ENCODE results near the gene PTPRN2. TPM values are rescaled to one million over a fixed set of nuclear protein-coding genes. Genes with fewer than 3 reads are reported as not detected.

Gene PTPRN2
- total RNA-seq, 4 donors from 2014 or later: 2.0 to 9.5 (median 2.6) TPM

- DNase-seq (ENCODE audit: low spot score) (no peak), ATAC-seq (ENCODE audit: low FRiP score) (no peak)
- TF ChIP-seq, protein P1, sequence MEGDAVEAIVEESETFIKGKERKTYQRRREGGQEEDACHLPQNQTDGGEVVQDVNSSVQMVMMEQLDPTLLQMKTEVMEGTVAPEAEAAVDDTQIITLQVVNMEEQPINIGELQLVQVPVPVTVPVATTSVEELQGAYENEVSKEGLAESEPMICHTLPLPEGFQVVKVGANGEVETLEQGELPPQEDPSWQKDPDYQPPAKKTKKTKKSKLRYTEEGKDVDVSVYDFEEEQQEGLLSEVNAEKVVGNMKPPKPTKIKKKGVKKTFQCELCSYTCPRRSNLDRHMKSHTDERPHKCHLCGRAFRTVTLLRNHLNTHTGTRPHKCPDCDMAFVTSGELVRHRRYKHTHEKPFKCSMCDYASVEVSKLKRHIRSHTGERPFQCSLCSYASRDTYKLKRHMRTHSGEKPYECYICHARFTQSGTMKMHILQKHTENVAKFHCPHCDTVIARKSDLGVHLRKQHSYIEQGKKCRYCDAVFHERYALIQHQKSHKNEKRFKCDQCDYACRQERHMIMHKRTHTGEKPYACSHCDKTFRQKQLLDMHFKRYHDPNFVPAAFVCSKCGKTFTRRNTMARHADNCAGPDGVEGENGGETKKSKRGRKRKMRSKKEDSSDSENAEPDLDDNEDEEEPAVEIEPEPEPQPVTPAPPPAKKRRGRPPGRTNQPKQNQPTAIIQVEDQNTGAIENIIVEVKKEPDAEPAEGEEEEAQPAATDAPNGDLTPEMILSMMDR (IDR thresholded peaks at IDR 0.05): no peak
These were observed 593.3 kb downstream of the PTPRN2 start for GRCh38 chr7:157994319-157994718.

DNA sequence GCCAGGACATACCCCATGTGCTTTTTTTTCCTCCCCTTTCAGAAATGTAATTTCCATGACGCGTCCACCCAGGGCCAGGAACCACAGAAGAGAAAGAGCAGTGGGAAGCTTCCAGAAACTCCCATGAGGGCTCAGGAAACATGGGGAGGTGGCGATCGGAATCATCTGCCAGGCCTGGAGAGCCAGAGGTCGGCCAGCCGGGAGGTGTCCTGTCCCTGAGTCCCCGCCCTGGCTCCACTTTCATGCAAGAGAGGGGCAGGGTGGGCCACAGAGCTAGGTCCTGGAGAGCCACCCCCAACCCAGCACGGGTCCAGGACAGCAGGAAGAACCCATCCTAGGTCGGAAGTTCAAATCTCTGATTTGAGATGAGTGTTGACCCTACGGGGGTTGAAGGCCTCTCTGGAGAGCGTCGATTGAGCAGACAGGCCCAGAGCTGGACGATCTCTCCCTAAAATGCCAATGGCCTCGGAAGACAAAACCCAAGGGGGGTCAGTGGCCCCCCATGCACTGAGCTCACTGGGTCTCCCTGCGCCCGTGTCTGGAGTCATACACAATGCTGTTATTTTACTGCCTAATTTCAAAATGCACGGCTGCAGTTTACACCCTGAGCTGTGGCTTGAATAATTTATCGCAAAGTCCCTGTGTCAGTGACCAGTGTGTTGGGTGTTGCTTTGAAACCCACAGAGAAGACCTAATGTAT, 594.1 kb downstream of the PTPRN2 start:
- TF ChIP-seq, protein P1 (IDR thresholded peaks at IDR 0.05): no peak
- DNase-seq (ENCODE audit: low spot score) (no peak), ATAC-seq (ENCODE audit: low FRiP score) (no peak)

DNA sequence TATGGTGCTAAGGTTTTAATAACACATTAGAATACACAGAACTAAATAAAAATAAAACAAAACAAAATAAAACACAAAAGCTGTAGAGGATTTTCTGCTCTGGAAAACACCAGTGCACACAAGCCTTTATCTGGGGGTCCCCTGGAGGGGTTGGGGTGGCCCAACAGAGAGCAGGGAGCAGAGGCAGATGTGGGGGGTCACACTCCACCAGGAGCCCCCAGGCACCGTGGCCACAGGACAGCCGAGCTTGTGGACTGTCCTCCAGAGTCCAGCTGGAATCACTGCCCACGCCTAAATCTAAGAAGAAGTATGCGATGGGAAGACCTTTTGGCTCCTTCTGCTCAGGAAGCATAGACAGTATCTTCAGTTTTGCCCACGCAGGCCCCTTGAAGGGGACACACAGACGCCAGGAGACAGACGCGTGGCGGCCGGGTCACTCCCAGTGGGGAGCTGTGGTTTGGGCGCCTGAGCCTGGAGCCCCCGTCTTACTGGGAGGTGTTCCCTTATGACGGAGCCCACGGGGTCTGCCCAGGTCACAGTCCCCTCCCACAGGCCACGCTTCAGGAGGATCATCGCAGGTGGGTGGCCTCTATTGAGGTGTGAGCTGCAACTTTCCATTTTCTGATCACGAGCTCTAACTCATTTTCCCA, 595.0 kb downstream of the PTPRN2 start:
- DNase-seq (ENCODE audit: low spot score): no peak
- TF ChIP-seq, protein P1 (IDR thresholded peaks at IDR 0.05): no peak
- no peak for ATAC-seq (ENCODE audit: low FRiP score)

DNA sequence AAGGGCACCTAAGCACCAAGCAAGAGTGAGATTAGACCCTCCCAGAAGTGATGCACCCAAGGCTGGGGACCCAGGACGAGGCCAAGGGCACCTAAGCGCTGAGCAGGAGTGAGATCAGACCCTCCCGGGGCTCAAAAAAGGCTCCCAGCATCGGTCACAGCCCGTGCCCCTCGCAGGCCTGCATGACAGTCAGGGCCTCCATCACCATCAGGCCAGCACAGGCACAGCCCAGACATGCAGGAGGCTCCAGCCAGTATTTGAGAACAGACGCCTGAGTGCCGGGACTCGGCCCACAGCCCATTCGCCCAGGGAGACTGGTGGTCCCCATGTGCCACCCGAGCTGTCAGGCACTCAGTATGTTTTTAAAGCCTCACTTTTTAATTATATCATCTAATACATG, 595.9 kb downstream of the PTPRN2 start:
- ATAC-seq (ENCODE audit: low FRiP score): no peak
- no peak for DNase-seq (ENCODE audit: low spot score)
- TF ChIP-seq, protein P1 (IDR thresholded peaks at IDR 0.05): no peak

- DNase-seq (ENCODE audit: low spot score) (no peak), ATAC-seq (ENCODE audit: low FRiP score) (no peak)
- TF ChIP-seq, protein P1 (IDR thresholded peaks at IDR 0.05): no peak
These were observed 596.3 kb downstream of the PTPRN2 start for GRCh38 chr7:157991351-157991750.

DNA sequence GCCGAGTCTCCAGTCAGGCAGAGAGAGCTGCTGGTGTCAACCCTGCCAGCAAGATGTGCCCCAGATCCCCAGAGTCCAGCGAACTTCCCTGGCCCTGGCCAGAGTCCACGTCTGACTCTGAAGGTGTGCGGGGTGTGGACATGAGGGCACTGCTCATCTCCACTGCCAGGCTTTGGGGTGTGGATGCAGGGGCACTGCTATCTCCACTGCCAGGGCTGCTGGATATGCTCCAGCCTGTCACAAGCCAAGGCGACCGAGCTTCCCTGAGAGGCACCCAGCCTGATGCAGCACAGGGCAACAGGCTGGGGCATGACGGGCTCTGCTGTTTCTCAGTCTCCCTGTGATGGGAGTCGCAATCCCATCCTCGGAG, 596.8 kb downstream of the PTPRN2 start:
- no peak for ATAC-seq (ENCODE audit: low FRiP score)
- no peak for DNase-seq (ENCODE audit: low spot score)
- TF ChIP-seq, protein P1 (IDR thresholded peaks at IDR 0.05): no peak

All from omental fat pad (tissue), 4 donors.